D721Med (cell line): ENCODE measurements around the gene WDR5.

Source experiments
- DNase-seq: peaks from one replicate; pipeline ENCODE4 v3.0.0; 2011; ENCODE audit warnings: low spot score; ENCODE audit not compliant: insufficient read length
- FAIRE-seq: peaks from 2 replicates; lab custom pipeline; 2011; peaks lifted over from hg19 to GRCh38; lab: Jason Lieb, UNC
- CTCF ChIP-seq: IDR thresholded peaks from 2 replicates; pipeline ENCODE4 v1.5.1; 2012; ENCODE audit warnings: mild to moderate bottlenecking, control low read depth; ENCODE audit not compliant: insufficient read depth; ENCODE audit errors: missing control alignments

WDR5 gene

DNA sequence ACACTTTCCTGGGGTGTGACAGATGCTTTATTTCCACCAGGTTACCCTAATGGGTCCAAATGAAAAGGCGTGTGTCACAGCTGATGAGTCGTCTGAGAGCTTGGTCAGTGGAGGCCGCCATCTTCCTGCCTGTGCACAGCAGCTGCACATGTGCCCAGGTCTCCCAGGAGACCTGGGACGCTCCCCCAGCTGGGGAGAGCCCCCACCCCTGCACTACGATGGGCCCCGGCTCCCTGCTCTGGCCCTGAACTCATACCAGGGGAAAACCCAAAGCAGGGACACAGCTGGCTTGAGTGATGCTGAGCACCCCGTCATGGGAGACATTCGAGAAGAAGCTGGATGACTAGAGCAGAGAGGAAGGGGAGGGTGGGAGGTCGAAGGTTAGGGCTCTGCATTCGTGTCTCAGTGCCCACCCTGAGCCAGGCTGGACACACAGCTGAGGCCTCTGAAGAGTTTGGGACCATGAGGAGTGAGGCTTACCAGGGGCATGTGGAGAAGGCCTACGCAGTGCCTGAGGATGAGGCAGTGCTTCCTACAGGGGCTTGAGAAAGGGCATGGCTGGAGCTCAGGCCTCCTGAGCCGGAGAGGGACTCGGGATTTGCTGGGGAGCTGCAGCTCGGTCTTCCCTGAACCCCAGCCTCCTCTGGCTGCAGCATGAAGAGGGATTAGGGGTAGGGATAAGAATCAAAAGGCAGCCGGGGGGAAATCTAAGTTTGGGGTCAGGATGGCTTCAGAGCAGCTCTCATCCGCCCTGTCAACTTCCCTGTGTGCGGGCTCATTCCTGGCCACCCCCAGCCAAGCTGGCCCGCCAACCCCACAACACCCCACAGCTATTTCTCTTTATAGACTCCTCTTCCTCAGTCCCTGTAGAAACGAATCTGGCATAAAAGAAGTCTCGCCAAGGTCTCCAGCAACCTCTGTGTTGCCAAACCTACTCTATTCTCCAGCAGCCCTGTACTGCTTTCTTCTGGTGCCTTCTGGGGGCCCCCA lies 70.7 kb downstream of the WDR5 start:
- FAIRE-seq = no peak
- no peak for DNase-seq
- TF ChIP-seq CTCF = no peak

DNA sequence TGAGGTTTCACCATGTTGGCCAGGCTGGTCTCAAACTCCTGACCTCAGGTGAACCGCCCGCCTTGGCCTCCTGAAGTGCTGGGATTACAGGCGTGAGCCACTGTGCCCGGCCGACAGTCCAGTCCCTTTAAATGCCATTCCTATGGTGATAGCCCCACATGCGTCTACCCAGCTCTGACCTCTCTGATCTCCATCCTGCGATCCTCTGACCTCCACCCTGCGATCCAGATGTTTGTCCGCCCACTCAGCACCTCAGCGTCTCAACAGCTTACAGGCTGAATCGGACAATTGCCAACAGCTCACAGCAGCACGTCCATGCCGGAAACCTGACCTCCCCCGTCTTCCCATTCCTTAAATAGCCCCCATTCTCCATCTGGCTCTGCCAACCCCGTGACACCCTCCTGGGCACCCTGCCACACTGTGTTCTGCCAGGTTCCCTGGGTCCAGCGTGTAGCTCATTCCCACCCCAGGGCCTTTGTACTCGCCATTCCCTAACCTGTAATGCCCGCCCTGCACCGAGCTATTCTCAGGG lies 72.5 kb downstream of the WDR5 start:
- no peak for DNase-seq
- no peak for FAIRE-seq
- TF ChIP-seq CTCF = no peak

GRCh38 chr9:134208981-134209725 lies 73.3 kb downstream of the WDR5 start:
- DNase-seq (no peak), FAIRE-seq (no peak)
- TF ChIP-seq CTCF = no peak
